HG03432 (cell line): Measurements from ENCODE around the gene TNKS1BP1.
"Not testable (repeated sequence)": the region's sequence is repeated elsewhere in the genome, so short reads cannot be mapped to it uniquely, and the experiment has no call there.

Experiments
- ATAC-seq: cut with Tn5 transposase; IDR thresholded peaks from one replicate; pipeline ENCODE4 v1.9.1; 2021; ENCODE audit warnings: mild to moderate bottlenecking, moderate library complexity; ENCODE audit not compliant: unreplicated experiment

Gene TNKS1BP1

GRCh38 chr11:57296205-57296604 lies 28.5 kb downstream of the TNKS1BP1 start:
- ATAC-seq, result not testable (repeated sequence)

- ATAC-seq, result no peak
Measured at GRCh38 chr11:57294225-57295131, 30.3 kb downstream of the TNKS1BP1 start.

GRCh38 chr11:57290288-57290687 lies 34.5 kb downstream of the TNKS1BP1 start:
- ATAC-seq, result no peak

GRCh38 chr11:57288771-57289579 lies 35.8 kb downstream of the TNKS1BP1 start:
- ATAC-seq, result no peak

- ATAC-seq, result no peak
Measured at GRCh38 chr11:57287884-57288283, 36.9 kb downstream of the TNKS1BP1 start.

GRCh38 chr11:57283231-57283990 lies 41.3 kb downstream of the TNKS1BP1 start:
- no peak for ATAC-seq

- not testable (repeated sequence) for ATAC-seq
Measured at GRCh38 chr11:57281546-57281945, 43.2 kb downstream of the TNKS1BP1 start.

- no peak for ATAC-seq
Measured at GRCh38 chr11:57279116-57279515, 45.6 kb downstream of the TNKS1BP1 start.

GRCh38 chr11:57278721-57279095 lies 46.0 kb downstream of the TNKS1BP1 start:
- ATAC-seq, result no peak

GRCh38 chr11:57277845-57278720 lies 46.7 kb downstream of the TNKS1BP1 start:
- ATAC-seq, result peak; percentile 91

- ATAC-seq, result no peak
Measured at GRCh38 chr11:57276971-57277675, 47.6 kb downstream of the TNKS1BP1 start.

GRCh38 chr11:57276169-57276970 lies 48.4 kb downstream of the TNKS1BP1 start:
- ATAC-seq, result no peak

- no peak for ATAC-seq
Measured at GRCh38 chr11:57275582-57275981, 49.2 kb downstream of the TNKS1BP1 start.

GRCh38 chr11:57274904-57275498 lies 49.8 kb downstream of the TNKS1BP1 start:
- ATAC-seq, result no peak

- no peak for ATAC-seq
Measured at GRCh38 chr11:57273448-57274058, 51.2 kb downstream of the TNKS1BP1 start.

- no peak for ATAC-seq
Measured at GRCh38 chr11:57269571-57270021, 55.2 kb downstream of the TNKS1BP1 start.

GRCh38 chr11:57266157-57266556 lies 58.6 kb downstream of the TNKS1BP1 start:
- ATAC-seq, result no peak

- no peak for ATAC-seq
Measured at GRCh38 chr11:57263351-57263750, 61.4 kb downstream of the TNKS1BP1 start.
